IMR-90 (cell line): ENCODE measurements around the gene PTP4A2. TPM values are rescaled to one million over a fixed set of nuclear protein-coding genes. Genes with fewer than 3 reads are reported as not detected.

Experiments used
- ATAC-seq: fragments of 200-7000 bp; cut with Tn5 transposase; 2 replicates; pipeline ENCODE4 v1.9.1; 2020; ENCODE audit warnings: low read depth, mild to moderate bottlenecking, moderate library complexity
- BruUV-seq: library from RNA; stranded (reverse); fragments of 400-500 nt; replicated peaks from 2 replicates; lab custom pipeline; 2021; lab: Mats Ljungman, UMichigan
- CTCF ChIA-PET: fragments of 300-600 bp; formaldehyde crosslinking; extraction: SDS; loops from one replicate; lab custom pipeline; 2021; ENCODE audit warnings: antibody characterized with exemption; lab: Yijun Ruan, JAX
- POLR2A ChIA-PET: fragments of 300-600 bp; sonication (Branson Sonifier 250); formaldehyde crosslinking; loops from one replicate; lab custom pipeline; 2022; ENCODE audit warnings: antibody characterized with exemption; ENCODE audit not compliant: unreplicated experiment; lab: Charles Lee
- DNase-seq: peaks from one replicate; pipeline ENCODE4 v3.0.0; 2013
- H2AFZ ChIP-seq: replicated peaks from 2 replicates; pipeline ENCODE3; 2013; ENCODE audit warnings: low read length, mild to moderate bottlenecking; ENCODE audit not compliant: poor library complexity
- H2AK5ac ChIP-seq: 2 replicates; pipeline ENCODE4 v1.6.1; 2013; ENCODE audit warnings: low read depth, low read length, inconsistent platforms
- H2AK9ac ChIP-seq: replicated peaks from 2 replicates; pipeline ENCODE3; 2013; ENCODE audit warnings: mild to moderate bottlenecking, low read depth, low read length, moderate library complexity; ENCODE audit not compliant: poor library complexity
- H2BK120ac ChIP-seq: 2 replicates; pipeline ENCODE4 v1.6.1; 2013; ENCODE audit warnings: low read depth, low read length, inconsistent platforms
- H2BK15ac ChIP-seq: 3 replicates; pipeline ENCODE4 v1.6.1; 2013; ENCODE audit warnings: low read depth, low read length, inconsistent platforms
- H2BK20ac ChIP-seq: 2 replicates; pipeline ENCODE4 v1.6.1; 2013; ENCODE audit warnings: low read depth, mild to moderate bottlenecking, inconsistent platforms, low read length, moderate library complexity
- H2BK5ac ChIP-seq: 2 replicates; pipeline ENCODE4 v1.6.1; 2013; ENCODE audit warnings: mild to moderate bottlenecking, low read depth, low read length, inconsistent platforms; ENCODE audit not compliant: poor library complexity, severe bottlenecking
- H3K14ac ChIP-seq: replicated peaks from 2 replicates; pipeline ENCODE4 v1.6.1; 2013; ENCODE audit warnings: low read depth, low read length, inconsistent platforms
- H3K18ac ChIP-seq: 2 replicates; pipeline ENCODE4 v1.6.1; 2013; ENCODE audit warnings: low read depth, low read length, control low read depth
- H3K23ac ChIP-seq: 2 replicates; pipeline ENCODE4 v1.6.1; 2013; ENCODE audit warnings: low read depth, low read length, inconsistent platforms
- H3K27ac ChIP-seq: 2 replicates; pipeline ENCODE4 v1.5.1; 2013; ENCODE audit warnings: mild to moderate bottlenecking, control low read depth, low read length; ENCODE audit not compliant: insufficient read depth
- H3K27me3 ChIP-seq: 2 replicates; pipeline ENCODE4 v1.6.1; 2013; ENCODE audit warnings: low read length; ENCODE audit not compliant: control insufficient read depth, insufficient read depth
- H3K36me3 ChIP-seq: 2 replicates; pipeline ENCODE4 v1.6.1; 2013; ENCODE audit warnings: low read length, mixed read lengths; ENCODE audit not compliant: control insufficient read depth, insufficient read depth
- H3K4ac ChIP-seq: 2 replicates; pipeline ENCODE4 v1.6.1; 2013; ENCODE audit warnings: low read depth, low read length, inconsistent platforms
- H3K4me1 ChIP-seq: 2 replicates; pipeline ENCODE4 v1.6.1; 2013; ENCODE audit warnings: low read length, mixed read lengths; ENCODE audit not compliant: control insufficient read depth, insufficient read depth
- H3K4me2 ChIP-seq: 2 replicates; pipeline ENCODE4 v1.6.1; 2013; ENCODE audit warnings: low read depth, mild to moderate bottlenecking, control low read depth, low read length, moderate library complexity
- H3K4me3 ChIP-seq: 2 replicates; pipeline ENCODE4 v1.5.1; 2013; ENCODE audit warnings: low read depth, mild to moderate bottlenecking, control low read depth, low read length, moderate library complexity; ENCODE audit not compliant: insufficient read depth
- H3K56ac ChIP-seq: 2 replicates; pipeline ENCODE4 v1.6.1; 2013; ENCODE audit warnings: low read length, inconsistent platforms; ENCODE audit not compliant: insufficient read depth; ENCODE audit errors: extremely low read depth
- H3K79me1 ChIP-seq, 2 experiments: 2 replicates each; pipeline ENCODE4 v1.6.1; 2013; ENCODE audit warnings: low read length in 2 of 2, inconsistent platforms in 1 of 2, low read depth in 1 of 2
- H3K9ac ChIP-seq: 2 replicates; pipeline ENCODE4 v1.6.1; 2013; ENCODE audit warnings: low read depth, low read length, control low read depth
- H3K9me1 ChIP-seq: 2 replicates; pipeline ENCODE4 v1.6.1; 2013; ENCODE audit warnings: low read length, inconsistent platforms; ENCODE audit not compliant: insufficient read depth
- H3K9me3 ChIP-seq: 2 replicates; pipeline ENCODE4 v1.6.1; 2013; ENCODE audit warnings: low read length; ENCODE audit not compliant: control insufficient read depth, insufficient read depth
- H4K20me1 ChIP-seq: 2 replicates; pipeline ENCODE4 v1.6.1; 2013; ENCODE audit warnings: low read length, inconsistent platforms; ENCODE audit not compliant: insufficient read depth
- H4K5ac ChIP-seq: 2 replicates; pipeline ENCODE4 v1.6.1; 2013; ENCODE audit warnings: mild to moderate bottlenecking, low read depth, low read length, control low read depth
- H4K8ac ChIP-seq, 2 experiments: 2 replicates each; pipeline ENCODE4 v1.6.1; 2013; ENCODE audit warnings: low read depth in 2 of 2, low read length in 2 of 2, control low read depth in 1 of 2, inconsistent platforms in 1 of 2
- H4K91ac ChIP-seq: 2 replicates; pipeline ENCODE4 v1.6.1; 2013; ENCODE audit warnings: low read depth, low read length, inconsistent platforms; ENCODE audit not compliant: insufficient read depth
- RAD21 ChIP-seq: IDR thresholded peaks from 2 replicates; pipeline ENCODE4 v1.6.1; 2012; ENCODE audit warnings: low read length, improper control_type of control experiment
- WGBS, 2 experiments: methylation state at CpG; one replicate each; pipeline versions ENCODE4 v1.1.5 to v1.1.7; 2013; ENCODE audit warnings: missing lambda C conversion rate in 2 of 2; ENCODE audit not compliant: insufficient read length in 1 of 2; ENCODE audit errors: extremely low coverage in 2 of 2; 5-methylcytosine and 5-hydroxymethylcytosine counted together
- dilution Hi-C: fragments of 300-500 bp; cut with HindIII; formaldehyde crosslinking; loops from one replicate; pipeline ENCODE4 v1.14.3; 2018; ENCODE audit warnings: low sequenced_read_pairs; ENCODE audit not compliant: unreplicated experiment
- in situ Hi-C: fragments of 300-500 bp; cut with MboI; formaldehyde crosslinking; loops from 3 replicates; pipeline ENCODE4 v1.14.3; 2019; ENCODE audit warnings: low sequenced_read_pairs, inconsistent platforms, mixed read lengths
- intact Hi-C: fragments of 100-400 bp; cut with micrococcal nuclease; formaldehyde crosslinking; loops from 2 replicates; pipeline ENCODE4 v1.10.0; 2022
- polyA plus RNA-seq, 3 experiments: library from polyadenylated mRNA; depleted of rRNA; stranded (reverse); fragments of >200 nt; gene quantifications; 2 replicates each; pipeline ENCODE4 v1.2.3, GENCODE V29; 2012; ENCODE audit warnings: low replicate concordance in 1 of 3
- total RNA-seq: library from RNA; depleted of rRNA; stranded (reverse); fragments of >200 nt; gene quantifications from 2 replicates; pipeline ENCODE4 v1.2.3, GENCODE V29; 2012

PTP4A2 gene
- total and polyA plus RNA-seq, 2 of the 4 experiments (the other 2 are of a cell fraction) = 135 to 328 TPM

DNA sequence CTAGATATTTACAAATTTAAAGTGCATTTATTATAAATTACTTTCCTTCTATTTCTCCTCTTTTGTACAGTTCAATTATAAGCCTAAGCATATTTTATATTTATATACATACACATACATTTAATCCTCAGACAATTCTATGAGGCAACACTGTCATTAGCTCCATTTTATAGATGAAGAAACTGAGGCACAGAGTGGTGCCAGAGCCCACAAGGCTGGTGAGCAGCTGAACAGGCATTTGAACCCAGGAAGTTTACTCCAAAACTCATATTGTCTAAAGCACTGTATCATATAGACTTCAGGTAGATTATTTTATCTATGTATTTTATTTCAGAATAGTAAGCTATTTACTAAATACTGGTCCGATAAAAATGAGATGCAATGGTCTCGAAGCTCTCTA lies 52.3 kb downstream of the PTP4A2 start:
- Histone ChIP-seq H3K4me3 (no peak overlapping the region), H3K14ac (no peak overlapping the region), H4K8ac (no peak overlapping the region), H3K23ac (no peak overlapping the region), H2BK15ac (no peak overlapping the region), H3K36me3 (no peaks in the 10 kb centered on the region), H3K4ac (no peak overlapping the region), H4K20me1 (no peaks in the 10 kb centered on the region), H2AFZ (no peak overlapping the region), H2AK9ac (no peak overlapping the region), H3K56ac (no peak overlapping the region), H3K9me1 (peaks cover 4% of the 10 kb centered on the region; the same call in 1 of the 2 replicates), H3K4me2 (no peak overlapping the region), H3K27me3 (no peaks in the 10 kb centered on the region), H2AK5ac (no peak overlapping the region), H4K91ac (no peak overlapping the region), H3K9ac (no peak overlapping the region), H4K5ac (no peak overlapping the region), H3K27ac (no peak overlapping the region), H2BK20ac (no peak overlapping the region), H3K4me1 (peaks cover 7% of the 10 kb centered on the region), H3K79me1 (no peaks in the 10 kb centered on the region), H2BK5ac (no peak overlapping the region), H3K18ac (no peak overlapping the region), H3K9me3 (no peaks in the 10 kb centered on the region), H2BK120ac (no peak overlapping the region)
- POLR2A ChIA-PET = no interaction called here
- in situ Hi-C loops = loop anchor here (25.0 kb wide), 1 partner anchor 101 kb away; no protein-coding TSS in a partner anchor
- dilution Hi-C loops = no loop called here
- BruUV-seq = no TSS peak
- CTCF ChIA-PET = no interaction called here
- intact Hi-C loops = no loop called here
- no peak for DNase-seq
- no CpG with 5 or more reads among the region's 2 CpGs for WGBS, 2 experiments
- TF ChIP-seq RAD21 = no peak
- ATAC-seq = no peak
